ENCODE measurements around the gene ALG1L2.
"Not testable (repeated sequence)": the region's sequence is repeated elsewhere in the genome, so short reads cannot be mapped to it uniquely, and the experiment has no call there.

- TF ChIP-seq, protein P1, sequence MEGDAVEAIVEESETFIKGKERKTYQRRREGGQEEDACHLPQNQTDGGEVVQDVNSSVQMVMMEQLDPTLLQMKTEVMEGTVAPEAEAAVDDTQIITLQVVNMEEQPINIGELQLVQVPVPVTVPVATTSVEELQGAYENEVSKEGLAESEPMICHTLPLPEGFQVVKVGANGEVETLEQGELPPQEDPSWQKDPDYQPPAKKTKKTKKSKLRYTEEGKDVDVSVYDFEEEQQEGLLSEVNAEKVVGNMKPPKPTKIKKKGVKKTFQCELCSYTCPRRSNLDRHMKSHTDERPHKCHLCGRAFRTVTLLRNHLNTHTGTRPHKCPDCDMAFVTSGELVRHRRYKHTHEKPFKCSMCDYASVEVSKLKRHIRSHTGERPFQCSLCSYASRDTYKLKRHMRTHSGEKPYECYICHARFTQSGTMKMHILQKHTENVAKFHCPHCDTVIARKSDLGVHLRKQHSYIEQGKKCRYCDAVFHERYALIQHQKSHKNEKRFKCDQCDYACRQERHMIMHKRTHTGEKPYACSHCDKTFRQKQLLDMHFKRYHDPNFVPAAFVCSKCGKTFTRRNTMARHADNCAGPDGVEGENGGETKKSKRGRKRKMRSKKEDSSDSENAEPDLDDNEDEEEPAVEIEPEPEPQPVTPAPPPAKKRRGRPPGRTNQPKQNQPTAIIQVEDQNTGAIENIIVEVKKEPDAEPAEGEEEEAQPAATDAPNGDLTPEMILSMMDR (IDR thresholded peaks at IDR 0.05): not testable (repeated sequence)
- not testable (repeated sequence) for TF ChIP-seq POLR2A (IDR thresholded peaks at IDR 0.05)
These were observed 44.4 kb upstream of the ALG1L2 start for GRCh38 chr3:130037126-130037815.

All from thyroid gland (tissue), 4 donors.